ENCODE results near the gene TULP3. TPM values are rescaled to one million over a fixed set of nuclear protein-coding genes. Genes with fewer than 3 reads are reported as not detected.

TULP3 gene
- total RNA-seq, 2 experiments from 2014 or later = 9.2 to 10.5 TPM

- ATAC-seq = peak; percentile 57
Observed at GRCh38 chr12:2959505-2960389, 69.1 kb downstream of the TULP3 start.

GRCh38 chr12:2960390-2960956 is 69.8 kb downstream of the TULP3 start:
- Mint-ChIP-seq H3K36me3 (ENCODE audit: low read depth) (no peaks in the 10 kb centered on the region), H3K9me3 (ENCODE audit: insufficient read depth) (no peaks in the 10 kb centered on the region), H3K4me3 (peak overlapping the region; percentile 70), H3K27me3 (ENCODE audit: low read depth) (peaks cover 56% of the 10 kb centered on the region), H3K4me1 (ENCODE audit: low read depth) (peaks cover 15% of the 10 kb centered on the region), H3K27ac (no peak overlapping the region)
- DNase-seq (peak; percentile 23), ATAC-seq (no peak)
- ChIA-PET POLR2A (no interaction called here), CTCF (no interaction called here)

More at GRCh38 chr12:2959505-2960389, 69.1 kb downstream of the TULP3 start:
- POLR2A ChIA-PET = interaction anchor here (0.6 kb wide), 1 partner anchor 269 kb away, joined by 3 read pairs; no protein-coding TSS in a partner anchor
- Mint-ChIP-seq H3K27ac (no peak overlapping the region), H3K4me3 (peak overlapping the region; percentile 70), H3K4me1 (ENCODE audit: low read depth) (peaks cover 15% of the 10 kb centered on the region), H3K27me3 (ENCODE audit: low read depth) (peaks cover 56% of the 10 kb centered on the region), H3K36me3 (ENCODE audit: low read depth) (no peaks in the 10 kb centered on the region), H3K9me3 (ENCODE audit: insufficient read depth) (no peaks in the 10 kb centered on the region)
- CTCF ChIA-PET = no interaction called here
- no peak for DNase-seq

- Mint-ChIP-seq H3K27ac (no peak overlapping the region), H3K36me3 (ENCODE audit: low read depth) (no peaks in the 10 kb centered on the region), H3K27me3 (ENCODE audit: low read depth) (peaks cover 54% of the 10 kb centered on the region), H3K9me3 (ENCODE audit: insufficient read depth) (no peaks in the 10 kb centered on the region), H3K4me1 (ENCODE audit: low read depth) (peaks cover 15% of the 10 kb centered on the region), H3K4me3 (no peak overlapping the region)
- ATAC-seq (no peak), DNase-seq (no peak)
- CTCF ChIA-PET = no interaction called here
- POLR2A ChIA-PET = no interaction called here
Observed at GRCh38 chr12:2960996-2961616, 70.4 kb downstream of the TULP3 start.

- DNase-seq = no peak
- H3K4me1 Mint-ChIP-seq (ENCODE audit: low read depth) = peaks cover 15% of the 10 kb centered on the region
- ATAC-seq = no peak
- no peaks in the 10 kb centered on the region for H3K9me3 Mint-ChIP-seq (ENCODE audit: insufficient read depth)
- H3K27me3 Mint-ChIP-seq (ENCODE audit: low read depth) = peaks cover 51% of the 10 kb centered on the region
- POLR2A ChIA-PET = no interaction called here
- no peak overlapping the region for H3K27ac Mint-ChIP-seq
- CTCF ChIA-PET = no interaction called here
- no peaks in the 10 kb centered on the region for H3K36me3 Mint-ChIP-seq (ENCODE audit: low read depth)
- no peak overlapping the region for H3K4me3 Mint-ChIP-seq
Observed at GRCh38 chr12:2961705-2962104, 71.0 kb downstream of the TULP3 start.

DNA sequence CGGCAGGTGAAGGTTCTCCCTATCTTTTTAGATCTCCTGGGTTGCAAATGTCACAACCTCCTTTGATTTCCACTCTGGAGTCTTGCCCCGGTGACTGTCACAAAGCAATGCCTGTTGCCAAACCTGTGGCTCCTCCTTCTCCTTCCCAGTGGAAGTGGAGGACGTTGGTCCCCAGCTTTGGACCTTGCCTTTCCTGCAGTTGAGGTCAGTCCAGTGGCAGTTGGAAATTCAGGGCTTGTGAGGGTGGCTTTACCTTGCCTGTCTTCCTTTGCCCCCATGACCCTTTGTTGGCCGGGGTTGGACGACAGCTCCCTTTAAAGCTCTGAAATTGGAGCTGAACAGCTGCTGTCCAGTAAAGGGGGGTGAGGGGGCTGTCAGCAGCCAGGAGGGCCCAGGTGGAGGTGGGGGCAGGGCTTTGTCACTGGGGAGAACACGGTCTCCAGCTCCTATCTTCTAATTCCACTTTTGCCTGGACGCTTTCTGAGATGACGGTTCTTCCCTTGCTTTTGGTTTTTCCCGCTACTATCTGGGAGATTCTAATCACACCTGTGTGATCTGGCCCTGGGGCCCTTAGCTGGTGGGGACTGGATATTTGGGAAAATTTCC is 72.6 kb downstream of the TULP3 start:
- no peak overlapping the region for H3K4me3 Mint-ChIP-seq
- DNase-seq (no peak), ATAC-seq (no peak)
- H3K36me3 Mint-ChIP-seq (ENCODE audit: low read depth) = no peaks in the 10 kb centered on the region
- POLR2A ChIA-PET = no interaction called here
- peaks cover 15% of the 10 kb centered on the region for H3K4me1 Mint-ChIP-seq (ENCODE audit: low read depth)
- no peak overlapping the region for H3K27ac Mint-ChIP-seq
- CTCF ChIA-PET = no interaction called here
- no peaks in the 10 kb centered on the region for H3K9me3 Mint-ChIP-seq (ENCODE audit: insufficient read depth)
- H3K27me3 Mint-ChIP-seq (ENCODE audit: low read depth) = peaks cover 37% of the 10 kb centered on the region

- Mint-ChIP-seq H3K9me3 (ENCODE audit: insufficient read depth) (no peaks in the 10 kb centered on the region), H3K27ac (no peak overlapping the region), H3K27me3 (ENCODE audit: low read depth) (peaks cover 33% of the 10 kb centered on the region), H3K4me3 (no peak overlapping the region), H3K36me3 (ENCODE audit: low read depth) (no peaks in the 10 kb centered on the region), H3K4me1 (ENCODE audit: low read depth) (peaks cover 12% of the 10 kb centered on the region)
- DNase-seq = no peak
- POLR2A ChIA-PET = interaction anchor here (0.7 kb wide), 1 partner anchor 271 kb away, joined by 3 read pairs; no protein-coding TSS in a partner anchor
- CTCF ChIA-PET = no interaction called here
- ATAC-seq = no peak
Observed at GRCh38 chr12:2963760-2964292, 73.1 kb downstream of the TULP3 start.

DNA sequence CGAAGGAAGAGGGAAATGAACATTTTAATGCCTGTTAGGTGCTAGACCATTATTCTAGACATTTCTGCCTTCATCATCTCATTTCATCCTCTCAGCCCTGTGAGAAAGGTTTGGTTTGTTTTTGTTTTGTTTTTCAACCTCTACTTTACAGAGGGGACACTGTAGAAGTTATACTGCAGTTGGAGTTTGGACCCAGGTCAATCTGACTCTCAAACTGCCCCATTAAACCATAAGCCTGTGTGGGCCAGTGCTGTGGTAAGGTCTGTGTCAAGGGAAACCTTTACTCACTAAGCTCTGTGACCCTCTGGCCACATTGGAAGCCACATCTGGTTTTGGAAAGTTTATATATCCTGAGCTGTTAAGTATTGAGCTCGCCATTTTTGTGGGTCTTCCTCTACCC is 77.0 kb downstream of the TULP3 start:
- ATAC-seq = no peak
- Mint-ChIP-seq H3K27me3 (ENCODE audit: low read depth) (peaks cover 14% of the 10 kb centered on the region), H3K4me1 (ENCODE audit: low read depth) (no peaks in the 10 kb centered on the region), H3K36me3 (ENCODE audit: low read depth) (no peaks in the 10 kb centered on the region), H3K9me3 (ENCODE audit: insufficient read depth) (no peaks in the 10 kb centered on the region), H3K27ac (no peak overlapping the region), H3K4me3 (no peak overlapping the region)
- POLR2A ChIA-PET = no interaction called here
- no peak for DNase-seq
- CTCF ChIA-PET = interaction anchor here (0.7 kb wide), 1 partner anchor 382 kb away, joined by 3 read pairs; no protein-coding TSS in a partner anchor

- ChIA-PET POLR2A (no interaction called here), CTCF (no interaction called here)
- Mint-ChIP-seq H3K27me3 (ENCODE audit: low read depth) (peaks cover 6% of the 10 kb centered on the region), H3K36me3 (ENCODE audit: low read depth) (no peaks in the 10 kb centered on the region), H3K27ac (no peak overlapping the region), H3K4me1 (ENCODE audit: low read depth) (no peaks in the 10 kb centered on the region), H3K4me3 (no peak overlapping the region), H3K9me3 (ENCODE audit: insufficient read depth) (no peaks in the 10 kb centered on the region)
- DNase-seq = no peak
- no peak for ATAC-seq
Observed at GRCh38 chr12:2970744-2971143, 80.1 kb downstream of the TULP3 start.

GRCh38 chr12:2973566-2973965 is 82.9 kb downstream of the TULP3 start:
- Mint-ChIP-seq H3K36me3 (ENCODE audit: low read depth) (no peaks in the 10 kb centered on the region), H3K27me3 (ENCODE audit: low read depth) (peaks cover 4% of the 10 kb centered on the region), H3K9me3 (ENCODE audit: insufficient read depth) (no peaks in the 10 kb centered on the region), H3K27ac (no peak overlapping the region), H3K4me1 (ENCODE audit: low read depth) (no peaks in the 10 kb centered on the region), H3K4me3 (no peak overlapping the region)
- DNase-seq (no peak), ATAC-seq (no peak)
- CTCF ChIA-PET = no interaction called here
- POLR2A ChIA-PET = no interaction called here

- Mint-ChIP-seq H3K4me3 (no peak overlapping the region), H3K9me3 (ENCODE audit: insufficient read depth) (no peaks in the 10 kb centered on the region), H3K27ac (no peak overlapping the region), H3K27me3 (ENCODE audit: low read depth) (peaks cover 4% of the 10 kb centered on the region), H3K36me3 (ENCODE audit: low read depth) (no peaks in the 10 kb centered on the region), H3K4me1 (ENCODE audit: low read depth) (no peaks in the 10 kb centered on the region)
- CTCF ChIA-PET = no interaction called here
- ATAC-seq = no peak
- no peak for DNase-seq
- POLR2A ChIA-PET = no interaction called here
Observed at GRCh38 chr12:2974560-2974971, 83.9 kb downstream of the TULP3 start.

DNA sequence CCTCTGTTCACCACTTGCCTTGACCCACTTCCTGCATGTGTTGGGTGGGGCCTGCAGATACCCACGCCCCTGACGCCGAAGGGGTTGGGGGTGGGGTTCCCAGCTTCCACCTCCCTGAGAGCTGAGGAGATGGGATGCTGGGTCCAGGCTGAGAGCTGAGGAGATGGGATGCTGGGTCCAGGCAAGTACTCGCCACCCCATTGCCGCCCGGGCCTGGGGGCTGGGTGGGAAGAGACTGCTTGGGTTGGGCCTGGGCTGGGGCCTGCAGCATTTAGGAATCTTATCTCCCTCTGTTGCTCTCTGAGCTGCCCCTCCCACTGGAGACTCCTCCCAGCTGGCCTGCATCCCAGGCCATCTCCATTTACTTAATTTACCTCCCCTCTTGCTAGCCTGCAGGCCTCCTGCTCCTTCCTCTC is 85.9 kb downstream of the TULP3 start:
- ATAC-seq (no peak), DNase-seq (no peak)
- no peaks in the 10 kb centered on the region for H3K4me1 Mint-ChIP-seq (ENCODE audit: low read depth)
- no peak overlapping the region for H3K27ac Mint-ChIP-seq
- POLR2A ChIA-PET = no interaction called here
- no peaks in the 10 kb centered on the region for H3K27me3 Mint-ChIP-seq (ENCODE audit: low read depth)
- no peaks in the 10 kb centered on the region for H3K9me3 Mint-ChIP-seq (ENCODE audit: insufficient read depth)
- CTCF ChIA-PET = no interaction called here
- H3K4me3 Mint-ChIP-seq = no peak overlapping the region
- no peaks in the 10 kb centered on the region for H3K36me3 Mint-ChIP-seq (ENCODE audit: low read depth)

DNA sequence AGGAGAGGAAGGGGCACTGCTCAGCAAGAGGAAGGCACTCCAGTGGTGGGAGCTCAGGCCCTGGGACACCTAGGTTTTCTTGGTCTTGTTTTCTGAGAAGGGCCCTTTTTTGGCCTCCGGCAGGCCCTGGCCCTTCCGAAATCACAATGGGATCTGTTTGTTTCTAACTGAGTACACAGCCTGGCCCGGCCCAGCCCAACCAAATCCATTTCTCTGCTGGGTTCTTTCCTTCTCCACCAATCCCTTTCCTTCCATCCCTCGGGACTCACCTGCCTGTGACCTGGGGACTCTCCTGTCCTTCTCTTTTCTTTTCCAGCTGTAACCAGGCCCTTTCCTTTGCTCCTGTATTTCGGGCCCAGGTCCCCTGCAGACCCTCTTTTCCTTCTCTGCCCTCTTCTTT is 87.1 kb downstream of the TULP3 start:
- Mint-ChIP-seq H3K27me3 (ENCODE audit: low read depth) (no peaks in the 10 kb centered on the region), H3K27ac (no peak overlapping the region), H3K4me3 (no peak overlapping the region), H3K4me1 (ENCODE audit: low read depth) (no peaks in the 10 kb centered on the region), H3K9me3 (ENCODE audit: insufficient read depth) (no peaks in the 10 kb centered on the region), H3K36me3 (ENCODE audit: low read depth) (no peaks in the 10 kb centered on the region)
- ATAC-seq = no peak
- DNase-seq = no peak
- ChIA-PET POLR2A (no interaction called here), CTCF (no interaction called here)

Data from activated CD8-positive, alpha-beta T cell treated with anti-CD3 and anti-CD28 coated beads, Interleukin-2, amount 10 ng/mL, durations not matched to agents 7 days and 5 days (primary cell).